SK-N-SH (cell line): Measurements from ENCODE around the gene RPL13.

Experiments used
- CHD2 ChIP-seq: fragments of 150-350 bp; IDR thresholded peaks from 2 replicates; pipeline ENCODE4 v1.6.1; 2018; ENCODE audit warnings: low read length; ENCODE audit not compliant: partially characterized antibody
- GABPA ChIP-seq: IDR thresholded peaks from 2 replicates; pipeline ENCODE4 v1.4.0; 2012; ENCODE audit warnings: low read depth, mild to moderate bottlenecking
- SIN3A ChIP-seq: IDR thresholded peaks from 2 replicates; pipeline ENCODE4 v1.6.1; 2012; ENCODE audit warnings: low read depth, mild to moderate bottlenecking, low read length, moderate library complexity, borderline replicate concordance
- TF ChIP-seq, protein P1 (sequence below): IDR thresholded peaks from 2 replicates; pipeline ENCODE4 v1.6.1; 2012; ENCODE audit warnings: mild to moderate bottlenecking, low read depth, low read length, moderate library complexity
- TF ChIP-seq, protein P2 (sequence below): fragments of 200-600 bp; sonication (generic); IDR thresholded peaks from 2 replicates; pipeline ENCODE4 v1.6.1; 2017; ENCODE audit warnings: antibody characterized with exemption, mild to moderate bottlenecking, moderate library complexity

DNA sequence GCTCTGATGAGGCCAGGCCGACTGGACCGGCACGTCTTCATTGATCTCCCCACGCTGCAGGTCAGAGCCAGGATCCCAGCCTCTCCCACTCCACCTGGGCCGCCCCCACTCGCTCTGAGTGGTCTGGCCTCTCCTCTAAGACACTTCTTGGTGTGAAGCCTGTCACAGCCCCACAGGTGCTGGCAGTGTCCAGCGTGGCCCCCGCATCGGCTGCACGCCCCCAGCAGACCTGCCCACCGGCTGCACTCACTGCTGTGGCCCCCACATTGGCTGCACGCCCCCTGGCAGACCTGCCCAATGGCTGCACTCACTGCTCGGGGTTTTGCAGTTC is 15.8 kb upstream of the RPL13 start:
- TF ChIP-seq, protein P1, sequence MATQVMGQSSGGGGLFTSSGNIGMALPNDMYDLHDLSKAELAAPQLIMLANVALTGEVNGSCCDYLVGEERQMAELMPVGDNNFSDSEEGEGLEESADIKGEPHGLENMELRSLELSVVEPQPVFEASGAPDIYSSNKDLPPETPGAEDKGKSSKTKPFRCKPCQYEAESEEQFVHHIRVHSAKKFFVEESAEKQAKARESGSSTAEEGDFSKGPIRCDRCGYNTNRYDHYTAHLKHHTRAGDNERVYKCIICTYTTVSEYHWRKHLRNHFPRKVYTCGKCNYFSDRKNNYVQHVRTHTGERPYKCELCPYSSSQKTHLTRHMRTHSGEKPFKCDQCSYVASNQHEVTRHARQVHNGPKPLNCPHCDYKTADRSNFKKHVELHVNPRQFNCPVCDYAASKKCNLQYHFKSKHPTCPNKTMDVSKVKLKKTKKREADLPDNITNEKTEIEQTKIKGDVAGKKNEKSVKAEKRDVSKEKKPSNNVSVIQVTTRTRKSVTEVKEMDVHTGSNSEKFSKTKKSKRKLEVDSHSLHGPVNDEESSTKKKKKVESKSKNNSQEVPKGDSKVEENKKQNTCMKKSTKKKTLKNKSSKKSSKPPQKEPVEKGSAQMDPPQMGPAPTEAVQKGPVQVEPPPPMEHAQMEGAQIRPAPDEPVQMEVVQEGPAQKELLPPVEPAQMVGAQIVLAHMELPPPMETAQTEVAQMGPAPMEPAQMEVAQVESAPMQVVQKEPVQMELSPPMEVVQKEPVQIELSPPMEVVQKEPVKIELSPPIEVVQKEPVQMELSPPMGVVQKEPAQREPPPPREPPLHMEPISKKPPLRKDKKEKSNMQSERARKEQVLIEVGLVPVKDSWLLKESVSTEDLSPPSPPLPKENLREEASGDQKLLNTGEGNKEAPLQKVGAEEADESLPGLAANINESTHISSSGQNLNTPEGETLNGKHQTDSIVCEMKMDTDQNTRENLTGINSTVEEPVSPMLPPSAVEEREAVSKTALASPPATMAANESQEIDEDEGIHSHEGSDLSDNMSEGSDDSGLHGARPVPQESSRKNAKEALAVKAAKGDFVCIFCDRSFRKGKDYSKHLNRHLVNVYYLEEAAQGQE, result no peak
- TF ChIP-seq CHD2 (no peak), SIN3A (no peak), GABPA (no peak)
- TF ChIP-seq, protein P2, sequence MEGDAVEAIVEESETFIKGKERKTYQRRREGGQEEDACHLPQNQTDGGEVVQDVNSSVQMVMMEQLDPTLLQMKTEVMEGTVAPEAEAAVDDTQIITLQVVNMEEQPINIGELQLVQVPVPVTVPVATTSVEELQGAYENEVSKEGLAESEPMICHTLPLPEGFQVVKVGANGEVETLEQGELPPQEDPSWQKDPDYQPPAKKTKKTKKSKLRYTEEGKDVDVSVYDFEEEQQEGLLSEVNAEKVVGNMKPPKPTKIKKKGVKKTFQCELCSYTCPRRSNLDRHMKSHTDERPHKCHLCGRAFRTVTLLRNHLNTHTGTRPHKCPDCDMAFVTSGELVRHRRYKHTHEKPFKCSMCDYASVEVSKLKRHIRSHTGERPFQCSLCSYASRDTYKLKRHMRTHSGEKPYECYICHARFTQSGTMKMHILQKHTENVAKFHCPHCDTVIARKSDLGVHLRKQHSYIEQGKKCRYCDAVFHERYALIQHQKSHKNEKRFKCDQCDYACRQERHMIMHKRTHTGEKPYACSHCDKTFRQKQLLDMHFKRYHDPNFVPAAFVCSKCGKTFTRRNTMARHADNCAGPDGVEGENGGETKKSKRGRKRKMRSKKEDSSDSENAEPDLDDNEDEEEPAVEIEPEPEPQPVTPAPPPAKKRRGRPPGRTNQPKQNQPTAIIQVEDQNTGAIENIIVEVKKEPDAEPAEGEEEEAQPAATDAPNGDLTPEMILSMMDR, result no peak
